B cell (primary cell): ENCODE data around the gene NR5A2. TPM values are rescaled to one million over a fixed set of nuclear protein-coding genes. Genes with fewer than 3 reads are reported as not detected.

ENCODE experiments used
- ATAC-seq: fragments of 200-7000 bp; cut with Tn5 transposase; one replicate; pipeline ENCODE4 v1.10.0; 2021; ENCODE audit warnings: low read depth, mild to moderate bottlenecking, moderate number of reproducible peaks, moderate library complexity
- CTCF ChIA-PET: fragments of 350-600 bp; sonication (Branson Sonifier 250); formaldehyde crosslinking; loops from one replicate; lab custom pipeline; 2021; ENCODE audit warnings: antibody characterized with exemption, inconsistent platforms; lab: Charles Lee
- POLR2A ChIA-PET: fragments of 350-600 bp; sonication (Branson Sonifier 250); formaldehyde crosslinking; loops from one replicate; lab custom pipeline; 2021; ENCODE audit warnings: antibody characterized with exemption; lab: Charles Lee
- DNase-seq: peaks from one replicate; pipeline ENCODE4 v3.0.0; 2013
- H2AFZ ChIP-seq: 2 replicates; pipeline ENCODE4 v1.6.1; 2012; ENCODE audit warnings: mild to moderate bottlenecking, low read depth, low read length; ENCODE audit not compliant: insufficient read depth, poor library complexity, severe bottlenecking
- H3K27ac ChIP-seq, 2 donors: 1 replicate in 1 of 2; 2 replicates in 1 of 2; pipeline ENCODE4 v1.5.1; 2012 to 2013; ENCODE audit warnings: low read length in 2 of 2, mild to moderate bottlenecking in 2 of 2, moderate library complexity in 1 of 2
- H3K27me3 ChIP-seq, 4 experiments: fragments of 200-600 bp in 1 of 4; sonication (generic) in 1 of 4; replicated peaks in 1 of 4; 1 replicate in 2 of 4; 2 replicates in 2 of 4; pipeline versions ENCODE4 v1.6.1 to v1.7.0; 2013 to 2016; ENCODE audit warnings: low read length in 3 of 4, mild to moderate bottlenecking in 2 of 4, mixed read lengths in 1 of 4, moderate library complexity in 1 of 4; ENCODE audit not compliant: insufficient read depth in 4 of 4, control insufficient read depth in 3 of 4; ENCODE audit errors: control extremely low read depth in 1 of 4
- H3K36me3 ChIP-seq, 2 experiments: replicated peaks in 1 of 2; 1 replicate in 1 of 2; 2 replicates in 1 of 2; pipeline versions ENCODE4 v1.6.1 to v1.7.1; 2013; ENCODE audit warnings: low read length in 1 of 2; ENCODE audit not compliant: insufficient read depth in 2 of 2, control insufficient read depth in 1 of 2; ENCODE audit errors: control extremely low read depth in 1 of 2, extremely low read depth in 1 of 2
- H3K4me1 ChIP-seq, 2 donors: fragments of 200-600 bp in 1 of 2; sonication (generic) in 1 of 2; 1 replicate in 1 of 2; 2 replicates in 1 of 2; pipeline versions ENCODE4 v1.5.1 to v1.6.1; 2013 to 2017; ENCODE audit warnings: low read length in 2 of 2; ENCODE audit not compliant: control insufficient read depth in 2 of 2, insufficient read depth in 2 of 2
- H3K4me2 ChIP-seq: replicated peaks from 2 replicates; pipeline ENCODE3; 2012; ENCODE audit warnings: mild to moderate bottlenecking, low read depth, low read length; ENCODE audit not compliant: poor library complexity, severe bottlenecking
- H3K4me3 ChIP-seq, 5 experiments: fragments of 200-600 bp in 1 of 5; sonication (generic) in 1 of 5; 1 replicate in 3 of 5; 2 replicates in 2 of 5; pipeline versions ENCODE4 v1.5.1 to v1.7.0; 2011 to 2016; ENCODE audit warnings: low read length in 4 of 5, mild to moderate bottlenecking in 4 of 5, low read depth in 2 of 5, control low read depth in 1 of 5, moderate library complexity in 1 of 5; ENCODE audit not compliant: insufficient read depth in 1 of 5; ENCODE audit errors: control extremely low read depth in 1 of 5, extremely low read depth in 1 of 5
- H3K79me2 ChIP-seq: fragments of 200-600 bp; sonication (generic); one replicate; pipeline ENCODE4 v1.6.0; 2016; ENCODE audit warnings: low read length; ENCODE audit not compliant: control insufficient read depth, insufficient read depth
- H3K9ac ChIP-seq: fragments of 200-600 bp; sonication (generic); 2 replicates; pipeline ENCODE4 v1.6.1; 2017; ENCODE audit warnings: mild to moderate bottlenecking, low read length, moderate library complexity
- H3K9me3 ChIP-seq, 3 donors: one replicate each; pipeline versions ENCODE4 v1.6.1 to v1.7.1; 2013; ENCODE audit warnings: low read length in 2 of 3; ENCODE audit not compliant: control insufficient read depth in 2 of 3, insufficient read depth in 1 of 3; ENCODE audit errors: control extremely low read depth in 1 of 3
- H4K20me1 ChIP-seq: 2 replicates; pipeline ENCODE4 v1.6.0; 2012; ENCODE audit warnings: mild to moderate bottlenecking, low read length; ENCODE audit not compliant: insufficient read depth, control insufficient read depth, poor library complexity, severe bottlenecking
- H3K27ac Mint-ChIP-seq: one replicate; pipeline ENCODE4 v1.8.0; 2021; ENCODE audit warnings: mixed read lengths
- H3K27me3 Mint-ChIP-seq: one replicate; pipeline ENCODE4 v1.8.0; 2021; ENCODE audit warnings: mixed read lengths
- H3K4me1 Mint-ChIP-seq: one replicate; pipeline ENCODE4 v1.8.0; 2021; ENCODE audit warnings: mixed read lengths
- H3K4me3 Mint-ChIP-seq: one replicate; pipeline ENCODE4 v1.8.0; 2021; ENCODE audit warnings: mixed read lengths
- H3K9me3 Mint-ChIP-seq: one replicate; pipeline ENCODE4 v1.8.0; 2022; ENCODE audit warnings: mixed read lengths; ENCODE audit not compliant: insufficient read depth
- EZH2 ChIP-seq: IDR thresholded peaks from 2 replicates; pipeline ENCODE4 v1.6.1; 2012; ENCODE audit warnings: borderline replicate concordance, low read depth, mild to moderate bottlenecking, moderate library complexity, low read length; ENCODE audit not compliant: insufficient read depth, poor library complexity, severe bottlenecking
- WGBS: methylation state at CpG from one replicate; pipeline ENCODE4 v1.1.5; 2013; ENCODE audit warnings: missing lambda C conversion rate; ENCODE audit not compliant: insufficient coverage; 5-methylcytosine and 5-hydroxymethylcytosine counted together
- intact Hi-C: fragments of 100-400 bp; cut with micrococcal nuclease; formaldehyde crosslinking; loops from one replicate; pipeline ENCODE4 v1.10.0; 2022
- polyA plus RNA-seq: library from polyadenylated mRNA; depleted of rRNA; stranded (reverse); fragments of >200 nt; gene quantifications from 2 replicates; pipeline ENCODE4 v1.2.3, GENCODE V29; 2012
- total RNA-seq, 2 donors: library from RNA; stranded (reverse); fragments of 120-200 nt in 1 of 2; gene quantifications; 1 replicate in 1 of 2; 2 replicates in 1 of 2; pipeline versions ENCODE4 v1.2.3 to v1.2.4, GENCODE V29; 2013 to 2022
- TF ChIP-seq, protein P1 (sequence below): fragments of 200-600 bp; IDR thresholded peaks from one replicate; pipeline ENCODE4 v1.8.0; 2022; ENCODE audit warnings: antibody characterized with exemption, mild to moderate bottlenecking

NR5A2 gene
- total and polyA plus RNA-seq, 2 donors (not counting 1 experiment from before 2014, with no cell fraction given) = 0.07 TPM; not detected in 1

DNA sequence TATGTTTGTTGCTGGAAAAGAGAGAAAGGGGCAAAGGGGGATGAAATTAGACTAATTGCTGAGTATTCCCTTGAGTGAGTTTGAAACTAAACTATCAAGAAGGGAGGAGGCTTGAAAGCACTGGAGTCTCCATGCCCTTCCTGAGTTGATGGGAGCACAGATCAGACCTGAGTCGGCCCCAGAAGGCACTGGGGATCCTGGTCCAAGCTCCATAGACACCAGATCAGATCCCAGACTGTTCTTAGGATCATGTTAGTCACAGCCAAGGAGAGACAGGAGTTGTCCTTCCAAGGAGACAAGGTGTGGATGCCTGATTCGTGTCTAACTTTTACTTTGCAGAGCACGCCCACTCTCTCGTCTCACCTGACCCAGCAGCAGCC is 152.3 kb downstream of the NR5A2 start:
- peaks cover 7% of the 10 kb centered on the region for H3K4me1 Mint-ChIP-seq
- peaks cover 8% of the 10 kb centered on the region for H3K27me3 Mint-ChIP-seq
- intact Hi-C loops = no loop called here
- Histone ChIP-seq H3K4me2 (no peak overlapping the region), H3K36me3 (no peaks in the 10 kb centered on the region), H3K27ac (no peak overlapping the region), H3K9me3 (peaks cover 0 to 3% (median 0%) of the 10 kb centered on the region in 3 donors), H3K4me3 (no peak overlapping the region), H4K20me1 (no peaks in the 10 kb centered on the region), H3K4me1 (peaks cover 0 to under 1% of the 10 kb centered on the region in 2 donors), H2AFZ (no peak overlapping the region), H3K27me3 (peaks cover 0 to 4% (median 0%) of the 10 kb centered on the region in 4 experiments), H3K79me2 (no peaks in the 10 kb centered on the region), H3K9ac (no peak overlapping the region)
- no peaks in the 10 kb centered on the region for H3K9me3 Mint-ChIP-seq
- ChIA-PET CTCF (no interaction called here), POLR2A (no interaction called here)
- WGBS = 69% methylated on average over 2 of the region's 4 CpGs
- TF ChIP-seq EZH2 = no peak
- no peak for ATAC-seq
- DNase-seq = no peak
- H3K27ac Mint-ChIP-seq = no peak overlapping the region
- H3K4me3 Mint-ChIP-seq = no peak overlapping the region

- Histone ChIP-seq H2AFZ (no peak overlapping the region), H3K9me3 (peaks cover 0 to 3% (median 0%) of the 10 kb centered on the region in 3 donors), H3K27me3 (peaks cover 0 to 4% (median 0%) of the 10 kb centered on the region in 4 experiments), H3K4me1 (no peaks in the 10 kb centered on the region), H3K36me3 (no peaks in the 10 kb centered on the region), H3K4me3 (no peak overlapping the region), H3K79me2 (no peaks in the 10 kb centered on the region), H3K4me2 (no peak overlapping the region), H4K20me1 (no peaks in the 10 kb centered on the region), H3K9ac (no peak overlapping the region), H3K27ac (no peak overlapping the region)
- 91% methylated on average over 4 of the region's 4 CpGs for WGBS
- DNase-seq = no peak
- ATAC-seq = no peak
- Mint-ChIP-seq H3K4me1 (peaks cover 15% of the 10 kb centered on the region), H3K9me3 (no peaks in the 10 kb centered on the region), H3K4me3 (no peak overlapping the region), H3K27me3 (peaks cover 8% of the 10 kb centered on the region), H3K27ac (no peak overlapping the region)
- POLR2A ChIA-PET = no interaction called here
- CTCF ChIA-PET = no interaction called here
- TF ChIP-seq, protein P1, sequence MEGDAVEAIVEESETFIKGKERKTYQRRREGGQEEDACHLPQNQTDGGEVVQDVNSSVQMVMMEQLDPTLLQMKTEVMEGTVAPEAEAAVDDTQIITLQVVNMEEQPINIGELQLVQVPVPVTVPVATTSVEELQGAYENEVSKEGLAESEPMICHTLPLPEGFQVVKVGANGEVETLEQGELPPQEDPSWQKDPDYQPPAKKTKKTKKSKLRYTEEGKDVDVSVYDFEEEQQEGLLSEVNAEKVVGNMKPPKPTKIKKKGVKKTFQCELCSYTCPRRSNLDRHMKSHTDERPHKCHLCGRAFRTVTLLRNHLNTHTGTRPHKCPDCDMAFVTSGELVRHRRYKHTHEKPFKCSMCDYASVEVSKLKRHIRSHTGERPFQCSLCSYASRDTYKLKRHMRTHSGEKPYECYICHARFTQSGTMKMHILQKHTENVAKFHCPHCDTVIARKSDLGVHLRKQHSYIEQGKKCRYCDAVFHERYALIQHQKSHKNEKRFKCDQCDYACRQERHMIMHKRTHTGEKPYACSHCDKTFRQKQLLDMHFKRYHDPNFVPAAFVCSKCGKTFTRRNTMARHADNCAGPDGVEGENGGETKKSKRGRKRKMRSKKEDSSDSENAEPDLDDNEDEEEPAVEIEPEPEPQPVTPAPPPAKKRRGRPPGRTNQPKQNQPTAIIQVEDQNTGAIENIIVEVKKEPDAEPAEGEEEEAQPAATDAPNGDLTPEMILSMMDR = no peak
- TF ChIP-seq EZH2 = no peak
- intact Hi-C loops = no loop called here
These were observed 153.3 kb downstream of the NR5A2 start for GRCh38 chr1:200180821-200181220.
